Naive thymus-derived CD4-positive, alpha-beta T cell (primary cell): ENCODE measurements around the gene GARIN5A. TPM values are rescaled to one million over a fixed set of nuclear protein-coding genes. Genes with fewer than 3 reads are reported as not detected.

Source experiments
- ATAC-seq: fragments of 150-1000 bp; cut with Tn5 transposase; 2 replicates; pipeline ENCODE4 v1.10.0; 2021; ENCODE audit warnings: mild to moderate bottlenecking, moderate library complexity
- CTCF ChIA-PET: fragments of 350-600 bp; sonication (Branson Sonifier 250); formaldehyde crosslinking; loops from one replicate; lab custom pipeline; 2021; ENCODE audit warnings: antibody characterized with exemption; lab: Charles Lee
- POLR2A ChIA-PET: fragments of 350-600 bp; sonication (Branson Sonifier 250); formaldehyde crosslinking; loops from one replicate; lab custom pipeline; 2021; ENCODE audit warnings: antibody characterized with exemption, inconsistent platforms; lab: Charles Lee
- DNase-seq, 9 donors: peaks; one replicate each; pipeline versions ENCODE4 v3.0.0 to v3.0.0-alpha.2; 2020 to 2022; ENCODE audit warnings: mixed read lengths in 1 of 9
- H3K27ac ChIP-seq: one replicate; pipeline ENCODE4 v1.7.0; 2013; ENCODE audit warnings: mild to moderate bottlenecking, low read depth, low read length, moderate library complexity
- H3K27me3 ChIP-seq, 2 donors: one replicate each; pipeline ENCODE4 v1.7.0; 2013; ENCODE audit warnings: low read length in 2 of 2, mild to moderate bottlenecking in 2 of 2, moderate library complexity in 2 of 2; ENCODE audit not compliant: control insufficient read depth in 2 of 2, insufficient read depth in 2 of 2
- H3K36me3 ChIP-seq, 3 experiments: 1 replicate in 2 of 3; 2 replicates in 1 of 3; pipeline ENCODE4 v1.7.0; 2013; ENCODE audit warnings: low read length in 3 of 3, mild to moderate bottlenecking in 3 of 3, moderate library complexity in 1 of 3; ENCODE audit not compliant: insufficient read depth in 3 of 3, control insufficient read depth in 2 of 3
- H3K4me1 ChIP-seq, 2 donors: one replicate each; pipeline ENCODE4 v1.7.0; 2013; ENCODE audit warnings: low read length in 2 of 2, mild to moderate bottlenecking in 2 of 2, moderate library complexity in 1 of 2; ENCODE audit not compliant: control insufficient read depth in 2 of 2, insufficient read depth in 2 of 2
- H3K4me3 ChIP-seq: 2 replicates; pipeline ENCODE4 v1.7.0; 2013; ENCODE audit warnings: mild to moderate bottlenecking, low read length
- H3K9me3 ChIP-seq, 3 experiments: 1 replicate in 2 of 3; 2 replicates in 1 of 3; pipeline ENCODE4 v1.7.0; 2013; ENCODE audit warnings: low read length in 3 of 3; ENCODE audit not compliant: control insufficient read depth in 2 of 3
- H3K27ac Mint-ChIP-seq, 9 donors: one replicate each; pipeline ENCODE4 v1.8.0; 2020 to 2022; ENCODE audit warnings: mixed read lengths in 9 of 9, mild to moderate bottlenecking in 8 of 9, moderate library complexity in 5 of 9, inconsistent platforms in 2 of 9
- H3K27me3 Mint-ChIP-seq, 5 donors: one replicate each; pipeline ENCODE4 v1.8.0; 2021 to 2022; ENCODE audit warnings: mixed read lengths in 5 of 5, mild to moderate bottlenecking in 1 of 5
- H3K36me3 Mint-ChIP-seq, 5 donors: one replicate each; pipeline ENCODE4 v1.8.0; 2020 to 2022; ENCODE audit warnings: mixed read lengths in 5 of 5, mild to moderate bottlenecking in 3 of 5, inconsistent platforms in 1 of 5
- H3K4me1 Mint-ChIP-seq, 7 donors: one replicate each; pipeline ENCODE4 v1.8.0; 2020 to 2022; ENCODE audit warnings: mixed read lengths in 7 of 7, mild to moderate bottlenecking in 3 of 7, inconsistent platforms in 1 of 7
- H3K4me3 Mint-ChIP-seq, 10 donors: one replicate each; pipeline ENCODE4 v1.8.0; 2020 to 2022; ENCODE audit warnings: mild to moderate bottlenecking in 10 of 10, mixed read lengths in 10 of 10, moderate library complexity in 6 of 10, inconsistent platforms in 2 of 10
- H3K9me3 Mint-ChIP-seq, 11 donors: one replicate each; pipeline ENCODE4 v1.8.0; 2020 to 2022; ENCODE audit warnings: mixed read lengths in 11 of 11, mild to moderate bottlenecking in 4 of 11, inconsistent platforms in 1 of 11, moderate library complexity in 1 of 11
- intact Hi-C, 2 donors: fragments of 100-400 bp; cut with micrococcal nuclease; formaldehyde crosslinking; loops; one replicate each; pipeline ENCODE4 v1.15.1; 2023
- polyA plus RNA-seq, 2 donors: library from polyadenylated mRNA; unstranded; fragments of 300-500 nt; fragmentation: Illumina TruSeq; gene quantifications; one replicate each; pipeline ENCODE4 v1.2.3, GENCODE V29; 2021
- total RNA-seq, 6 experiments: library from RNA in 5 of 6; stranded (reverse) in 5 of 6; gene quantifications; 1 replicate in 5 of 6; 2 replicates in 1 of 6; pipeline ENCODE4 v1.2.3 and lab custom pipeline; 2021 to 2026

GARIN5A gene
- total and polyA plus RNA-seq, 7 experiments from 2014 or later, result 0.59 to 3.1 (median 0.76) TPM; not detected in 1

DNA sequence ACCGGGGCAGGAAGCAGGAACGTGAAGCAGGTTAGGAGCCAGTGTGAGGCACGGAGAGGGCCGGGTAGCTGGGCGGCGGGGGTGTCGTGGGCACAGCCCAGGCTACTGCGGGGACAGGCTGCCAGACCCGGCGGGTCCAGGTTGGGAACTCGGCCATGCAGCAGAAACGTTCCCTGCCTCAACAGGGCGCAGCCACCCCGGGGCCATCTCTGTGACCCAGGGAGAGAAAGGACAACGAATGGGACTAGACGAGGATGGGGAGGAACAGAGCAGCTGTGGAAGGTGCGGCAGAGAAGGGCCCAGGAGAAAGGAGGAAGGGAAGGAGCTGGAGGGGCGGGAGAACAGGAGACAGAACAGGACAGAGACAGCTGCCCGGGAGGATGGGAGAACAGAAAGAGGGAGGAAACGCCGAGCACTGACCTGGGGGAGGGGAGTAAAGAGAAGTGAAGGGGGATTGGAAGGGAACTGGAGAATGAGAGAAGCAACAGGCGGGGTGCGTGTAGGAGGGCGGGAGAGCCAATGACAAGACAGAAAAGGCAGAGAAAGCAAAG, 12.9 kb upstream of the GARIN5A start:
- H3K9me3 ChIP-seq, result no peaks in the 10 kb centered on the region
- ATAC-seq, result no peak

DNA sequence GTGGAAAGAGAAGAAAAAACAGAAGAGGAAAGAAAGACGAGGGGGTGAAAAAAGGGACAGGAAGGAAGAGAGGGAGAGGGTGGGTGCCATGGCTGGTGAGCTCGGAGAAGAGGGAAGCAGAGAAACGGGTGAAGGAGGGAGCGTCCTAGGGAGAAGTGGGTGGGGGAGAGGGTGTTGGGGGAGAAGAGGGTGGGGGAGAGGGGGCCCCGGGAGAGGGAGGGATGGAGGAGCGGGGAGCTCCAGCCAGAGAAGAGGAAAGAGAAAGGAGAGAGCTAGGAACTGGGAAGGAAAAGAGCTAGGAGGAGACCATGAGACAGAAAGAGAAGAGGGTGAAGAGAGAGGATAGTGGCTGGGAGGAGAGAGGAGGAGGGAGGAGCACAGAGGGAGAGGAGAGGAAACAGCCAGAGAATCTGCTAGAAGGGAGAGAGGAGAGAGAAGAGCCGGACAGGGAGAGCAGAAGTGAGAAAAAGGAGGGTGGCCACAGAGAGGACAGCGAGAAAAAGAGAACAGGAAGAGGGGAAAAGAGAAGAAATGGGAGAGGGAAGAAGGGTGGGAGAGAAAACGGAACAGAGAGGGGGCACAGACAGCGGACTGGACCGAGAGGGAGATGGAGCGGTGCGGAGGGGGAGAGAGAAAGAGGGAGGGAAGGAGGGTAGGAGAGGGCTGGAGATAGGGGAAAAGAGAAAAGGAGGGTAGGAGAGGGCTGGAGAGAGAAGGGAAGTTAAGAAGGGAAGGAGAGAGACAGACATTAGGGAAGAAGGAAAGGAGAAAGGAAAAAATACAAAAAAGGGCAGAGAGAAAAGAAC, 11.9 kb upstream of the GARIN5A start:
- H3K4me1 ChIP-seq, result peaks cover 0 to 13% of the 10 kb centered on the region in 2 donors
- H3K4me3 Mint-ChIP-seq, result peak overlapping the region in 1 of 10 donors; percentile 13
- no peaks in the 10 kb centered on the region for H3K9me3 ChIP-seq
- peaks cover 0 to 8% (median 0%) of the 10 kb centered on the region in 5 donors for H3K27me3 Mint-ChIP-seq
- intact Hi-C loops, result no loop called here
- peaks cover 0 to 22% (median 6%) of the 10 kb centered on the region in 5 donors for H3K36me3 Mint-ChIP-seq
- peak overlapping the region in 3 of 9 donors; percentile 28 to 71 (median 49) for H3K27ac Mint-ChIP-seq
- peaks cover 0 to 15% (median 0%) of the 10 kb centered on the region in 3 experiments for H3K36me3 ChIP-seq
- no peaks in the 10 kb centered on the region for H3K27me3 ChIP-seq
- DNase-seq, result no peak
- peaks cover 0 to 4% (median 0%) of the 10 kb centered on the region in 11 donors for H3K9me3 Mint-ChIP-seq
- peaks cover 12 to 41% (median 33%) of the 10 kb centered on the region in 7 donors for H3K4me1 Mint-ChIP-seq
- H3K4me3 ChIP-seq, result no peak overlapping the region
- ChIA-PET POLR2A (no interaction called here), CTCF (no interaction called here)
- no peak overlapping the region for H3K27ac ChIP-seq
- no peak for ATAC-seq

More for the DNA sequence above, 12.9 kb upstream of the GARIN5A start:
- Mint-ChIP-seq H3K27ac (peak overlapping the region in 1 of 9 donors; percentile 50), H3K4me1 (peaks cover 12 to 41% (median 33%) of the 10 kb centered on the region in 7 donors), H3K9me3 (peaks cover 0 to 4% (median 0%) of the 10 kb centered on the region in 11 donors), H3K4me3 (peak overlapping the region in 1 of 10 donors; percentile 13), H3K27me3 (peaks cover 0 to 8% (median 0%) of the 10 kb centered on the region in 5 donors), H3K36me3 (peaks cover 0 to 21% (median 7%) of the 10 kb centered on the region in 5 donors)
- peaks cover 0 to 13% of the 10 kb centered on the region in 2 donors for H3K4me1 ChIP-seq
- ChIA-PET CTCF (no interaction called here), POLR2A (no interaction called here)
- peaks cover 0 to 9% (median 0%) of the 10 kb centered on the region in 3 experiments for H3K36me3 ChIP-seq
- DNase-seq, result no peak
- no peaks in the 10 kb centered on the region for H3K27me3 ChIP-seq
- H3K4me3 ChIP-seq, result no peak overlapping the region
- no peak overlapping the region for H3K27ac ChIP-seq
- intact Hi-C loops, result no loop called here

DNA sequence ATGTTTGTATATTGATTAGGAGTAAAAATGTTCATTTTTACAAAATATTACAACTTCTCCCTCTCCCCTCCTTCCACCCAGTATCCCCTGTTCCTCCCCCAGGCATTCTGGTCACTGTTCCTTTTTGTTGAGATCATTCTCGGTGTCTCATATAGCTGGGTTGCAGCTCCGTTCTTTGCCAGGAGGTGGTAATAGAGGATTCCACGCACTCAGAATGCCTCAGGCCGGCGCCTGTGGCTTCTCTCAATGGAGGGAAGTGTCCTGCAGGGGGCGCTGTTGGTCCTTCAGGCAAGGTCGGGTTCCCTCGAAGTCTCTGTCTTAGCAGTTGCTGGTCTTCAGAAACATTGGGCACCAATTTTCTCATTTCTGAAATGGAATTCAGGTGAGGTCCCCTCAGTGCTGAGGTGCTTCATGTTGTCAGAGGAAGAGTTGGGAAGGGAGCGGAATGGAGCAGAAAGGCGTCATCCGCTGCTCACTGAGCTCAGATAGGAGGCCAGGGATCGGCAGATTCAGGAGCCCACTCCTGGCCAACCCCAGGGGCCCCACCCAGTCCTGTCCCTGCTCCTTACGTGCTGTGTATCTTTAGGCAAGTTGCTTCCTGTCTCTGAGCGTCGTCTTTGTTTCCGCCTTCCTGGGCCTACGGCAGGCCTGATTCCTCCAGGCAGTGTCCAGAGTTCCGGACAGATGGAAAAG, 10.3 kb upstream of the GARIN5A start:
- no peak overlapping the region for H3K27ac ChIP-seq
- peak in 6 of 9 donors; percentile 21 to 52 (median 32) for DNase-seq
- Mint-ChIP-seq H3K36me3 (peaks cover 4 to 27% (median 10%) of the 10 kb centered on the region in 5 donors), H3K4me1 (peaks cover 7 to 34% (median 29%) of the 10 kb centered on the region in 7 donors), H3K27me3 (peaks cover 0 to 5% (median 0%) of the 10 kb centered on the region in 5 donors), H3K4me3 (no peak overlapping the region), H3K9me3 (peaks cover 0 to 4% (median 0%) of the 10 kb centered on the region in 11 donors), H3K27ac (peak overlapping the region in 1 of 9 donors; percentile 44)
- peaks cover 0 to 6% of the 10 kb centered on the region in 2 donors for H3K4me1 ChIP-seq
- H3K9me3 ChIP-seq, result no peaks in the 10 kb centered on the region
- no peak for ATAC-seq
- POLR2A ChIA-PET, result no interaction called here
- intact Hi-C loops, result no loop called here
- no peak overlapping the region for H3K4me3 ChIP-seq
- no peaks in the 10 kb centered on the region for H3K27me3 ChIP-seq
- H3K36me3 ChIP-seq, result peaks cover 0 to 30% (median 0%) of the 10 kb centered on the region in 3 experiments
- CTCF ChIA-PET, result no interaction called here

DNA sequence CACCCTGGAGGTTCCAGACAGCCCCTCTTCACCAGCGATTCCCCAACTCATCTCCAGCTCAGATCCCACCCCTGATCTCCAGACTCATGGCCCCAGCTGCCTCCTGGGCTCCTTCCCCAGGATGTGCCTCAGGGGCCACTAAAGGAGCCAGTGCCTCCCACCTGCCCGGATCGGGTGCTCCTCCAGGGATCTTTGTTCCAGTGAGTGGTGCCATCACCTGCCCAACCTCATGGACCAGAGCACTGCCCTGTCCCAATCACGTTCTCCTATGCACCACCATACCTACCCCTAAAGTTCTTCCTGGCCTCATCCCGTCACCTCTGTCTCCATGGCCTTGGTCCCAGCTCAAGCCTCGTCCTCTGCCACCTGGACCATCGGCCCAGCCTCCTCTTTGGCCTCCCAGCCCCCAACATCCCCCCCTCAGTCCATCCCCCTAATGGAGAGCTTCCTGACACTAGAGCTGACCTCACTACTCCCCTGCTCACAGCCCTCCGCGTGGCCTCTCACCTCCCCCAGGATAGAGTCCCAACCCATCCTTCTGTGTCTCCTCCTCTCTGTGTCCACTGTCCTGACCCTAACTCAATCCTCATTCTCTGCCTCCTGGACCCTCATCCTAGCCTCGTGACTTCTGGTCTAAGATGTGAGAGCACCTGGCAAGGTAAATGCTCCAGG, 8.8 kb upstream of the GARIN5A start:
- Mint-ChIP-seq H3K9me3 (peaks cover 0 to 4% (median 0%) of the 10 kb centered on the region in 11 donors), H3K4me3 (peak overlapping the region in 1 of 10 donors; percentile 56), H3K27ac (peak overlapping the region in 4 of 9 donors; percentile 23 to 76 (median 38)), H3K36me3 (peaks cover 4 to 27% (median 10%) of the 10 kb centered on the region in 5 donors), H3K27me3 (no peaks in the 10 kb centered on the region), H3K4me1 (peaks cover 0 to 28% (median 14%) of the 10 kb centered on the region in 7 donors)
- no peak for DNase-seq
- Histone ChIP-seq H3K4me3 (no peak overlapping the region), H3K9me3 (no peaks in the 10 kb centered on the region), H3K4me1 (no peaks in the 10 kb centered on the region), H3K27ac (no peak overlapping the region), H3K27me3 (no peaks in the 10 kb centered on the region), H3K36me3 (peaks cover 0 to 45% (median 0%) of the 10 kb centered on the region in 3 experiments)
- ChIA-PET CTCF (no interaction called here), POLR2A (no interaction called here)
- no peak for ATAC-seq
- intact Hi-C loops, result no loop called here

DNA sequence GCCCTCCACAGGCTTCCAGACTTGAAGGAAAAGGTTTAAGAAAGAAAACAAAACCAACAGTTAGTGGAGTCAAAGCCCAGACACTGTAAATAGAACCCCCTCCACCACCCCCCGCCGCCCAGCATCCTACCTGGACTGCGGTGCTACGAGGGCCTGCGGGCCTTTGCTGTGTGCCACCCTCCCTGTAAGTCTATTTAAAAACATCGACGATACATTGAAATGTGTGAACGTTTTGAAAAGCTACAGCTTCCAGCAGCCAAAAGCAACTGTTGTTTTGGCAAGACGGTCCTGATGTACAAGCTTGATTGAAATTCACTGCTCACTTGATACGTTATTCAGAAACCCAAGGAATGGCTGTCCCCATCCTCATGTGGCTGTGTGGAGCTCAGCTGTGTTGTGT, 6.3 kb upstream of the GARIN5A start:
- intact Hi-C loops, result no loop called here
- Mint-ChIP-seq H3K36me3 (peaks cover 8 to 33% (median 8%) of the 10 kb centered on the region in 5 donors), H3K9me3 (peaks cover 0 to 4% (median 0%) of the 10 kb centered on the region in 11 donors), H3K4me1 (peaks cover 5 to 26% (median 13%) of the 10 kb centered on the region in 7 donors), H3K27ac (peak overlapping the region in 3 of 9 donors; percentile 41 to 59 (median 48)), H3K27me3 (no peaks in the 10 kb centered on the region), H3K4me3 (no peak overlapping the region)
- no peaks in the 10 kb centered on the region for H3K9me3 ChIP-seq
- no peaks in the 10 kb centered on the region for H3K27me3 ChIP-seq
- H3K4me1 ChIP-seq, result peaks cover 2 to 10% of the 10 kb centered on the region in 2 donors
- no peak overlapping the region for H3K4me3 ChIP-seq
- ChIA-PET CTCF (no interaction called here), POLR2A (no interaction called here)
- peaks cover 0 to 68% (median 0%) of the 10 kb centered on the region in 3 experiments for H3K36me3 ChIP-seq
- H3K27ac ChIP-seq, result no peak overlapping the region
- ATAC-seq, result no peak
- DNase-seq, result no peak

DNA sequence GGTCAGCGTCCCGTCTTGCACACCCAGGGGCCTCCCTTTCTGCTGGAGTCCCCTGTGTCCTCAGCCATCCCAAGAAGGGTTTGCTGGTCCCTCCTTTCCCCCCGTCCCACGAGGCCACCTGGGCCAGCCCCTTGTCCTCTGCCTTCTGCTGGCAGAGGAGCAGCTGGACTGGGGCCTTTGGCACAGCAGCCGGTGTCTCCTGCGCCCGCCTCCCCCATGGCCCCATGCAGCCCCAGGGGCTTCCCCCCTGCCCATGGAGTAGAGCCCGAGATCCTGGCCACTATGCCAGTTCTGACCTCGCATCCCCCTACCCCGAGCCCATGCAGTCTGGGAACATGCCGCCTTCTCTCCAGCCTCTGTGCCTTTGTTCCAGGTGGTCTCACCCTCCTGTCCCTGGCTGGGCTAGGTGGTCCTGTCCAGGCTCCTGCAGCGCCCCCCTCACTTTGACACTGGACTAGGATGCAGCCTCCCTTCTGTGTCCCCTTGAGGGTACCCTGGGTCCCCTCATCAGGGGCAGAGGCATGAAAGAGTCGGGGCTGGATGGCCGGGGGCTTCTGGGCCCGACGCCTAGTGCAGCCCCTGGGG, 5.7 kb upstream of the GARIN5A start:
- ChIA-PET POLR2A (no interaction called here), CTCF (no interaction called here)
- no peak for ATAC-seq
- Mint-ChIP-seq H3K27me3 (no peaks in the 10 kb centered on the region), H3K27ac (no peak overlapping the region), H3K36me3 (peaks cover 8 to 33% (median 11%) of the 10 kb centered on the region in 5 donors), H3K4me1 (peaks cover 10 to 27% (median 18%) of the 10 kb centered on the region in 7 donors), H3K4me3 (no peak overlapping the region), H3K9me3 (peaks cover 0 to 6% (median 0%) of the 10 kb centered on the region in 11 donors)
- Histone ChIP-seq H3K9me3 (no peaks in the 10 kb centered on the region), H3K4me1 (peaks cover 8 to 16% of the 10 kb centered on the region in 2 donors), H3K4me3 (no peak overlapping the region), H3K27ac (no peak overlapping the region), H3K27me3 (no peaks in the 10 kb centered on the region), H3K36me3 (peaks cover 0 to 70% (median 0%) of the 10 kb centered on the region in 3 experiments)
- DNase-seq, result no peak
- intact Hi-C loops, result no loop called here
